Measurements from ENCODE around the gene MARVELD1. TPM values are rescaled to one million over a fixed set of nuclear protein-coding genes. Genes with fewer than 3 reads are reported as not detected.

MARVELD1 gene
- total RNA-seq, 4 donors from 2014 or later = 25.8 to 36.7 (median 31.0) TPM

GRCh38 chr10:97764519-97764931 lies 51.0 kb downstream of the MARVELD1 start:
- Histone ChIP-seq H3K27ac (no peak overlapping the region), H3K9me3 (no peaks in the 10 kb centered on the region), H3K4me3 (no peak overlapping the region), H3K27me3 (peaks cover 10% of the 10 kb centered on the region), H3K36me3 (peaks cover 26% of the 10 kb centered on the region), H3K4me1 (peaks cover 4% of the 10 kb centered on the region)
- no peak for DNase-seq (ENCODE audit: low spot score in 2 of 2)
- 81% methylated on average over 7 of the region's 7 CpGs for whole genome bisulfite sequencing
- no peak for TF ChIP-seq POLR2A (IDR thresholded peaks at IDR 0.05)
- TF ChIP-seq POLR2AphosphoS5 (IDR thresholded peaks at IDR 0.05) = no peak
- TF ChIP-seq EP300 (IDR thresholded peaks at IDR 0.05) = no peak
- TF ChIP-seq, protein P1, sequence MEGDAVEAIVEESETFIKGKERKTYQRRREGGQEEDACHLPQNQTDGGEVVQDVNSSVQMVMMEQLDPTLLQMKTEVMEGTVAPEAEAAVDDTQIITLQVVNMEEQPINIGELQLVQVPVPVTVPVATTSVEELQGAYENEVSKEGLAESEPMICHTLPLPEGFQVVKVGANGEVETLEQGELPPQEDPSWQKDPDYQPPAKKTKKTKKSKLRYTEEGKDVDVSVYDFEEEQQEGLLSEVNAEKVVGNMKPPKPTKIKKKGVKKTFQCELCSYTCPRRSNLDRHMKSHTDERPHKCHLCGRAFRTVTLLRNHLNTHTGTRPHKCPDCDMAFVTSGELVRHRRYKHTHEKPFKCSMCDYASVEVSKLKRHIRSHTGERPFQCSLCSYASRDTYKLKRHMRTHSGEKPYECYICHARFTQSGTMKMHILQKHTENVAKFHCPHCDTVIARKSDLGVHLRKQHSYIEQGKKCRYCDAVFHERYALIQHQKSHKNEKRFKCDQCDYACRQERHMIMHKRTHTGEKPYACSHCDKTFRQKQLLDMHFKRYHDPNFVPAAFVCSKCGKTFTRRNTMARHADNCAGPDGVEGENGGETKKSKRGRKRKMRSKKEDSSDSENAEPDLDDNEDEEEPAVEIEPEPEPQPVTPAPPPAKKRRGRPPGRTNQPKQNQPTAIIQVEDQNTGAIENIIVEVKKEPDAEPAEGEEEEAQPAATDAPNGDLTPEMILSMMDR (IDR thresholded peaks at IDR 0.05) = no peak

- peaks cover 19% of the 10 kb centered on the region for H3K36me3 ChIP-seq
- TF ChIP-seq EP300 (IDR thresholded peaks at IDR 0.05) (no peak), POLR2AphosphoS5 (IDR thresholded peaks at IDR 0.05) (no peak), POLR2A (IDR thresholded peaks at IDR 0.05) (no peak)
- TF ChIP-seq, protein P1 (IDR thresholded peaks at IDR 0.05) = no peak
- H3K4me3 ChIP-seq = no peak overlapping the region
- no peak overlapping the region for H3K27ac ChIP-seq
- WGBS = 86% methylated on average over 14 of the region's 15 CpGs
- H3K9me3 ChIP-seq = no peaks in the 10 kb centered on the region
- H3K27me3 ChIP-seq = peaks cover 17% of the 10 kb centered on the region
- DNase-seq (ENCODE audit: low spot score in 2 of 2) = no peak
- no peaks in the 10 kb centered on the region for H3K4me1 ChIP-seq
Observed at GRCh38 chr10:97765201-97765600, 51.7 kb downstream of the MARVELD1 start.

DNA sequence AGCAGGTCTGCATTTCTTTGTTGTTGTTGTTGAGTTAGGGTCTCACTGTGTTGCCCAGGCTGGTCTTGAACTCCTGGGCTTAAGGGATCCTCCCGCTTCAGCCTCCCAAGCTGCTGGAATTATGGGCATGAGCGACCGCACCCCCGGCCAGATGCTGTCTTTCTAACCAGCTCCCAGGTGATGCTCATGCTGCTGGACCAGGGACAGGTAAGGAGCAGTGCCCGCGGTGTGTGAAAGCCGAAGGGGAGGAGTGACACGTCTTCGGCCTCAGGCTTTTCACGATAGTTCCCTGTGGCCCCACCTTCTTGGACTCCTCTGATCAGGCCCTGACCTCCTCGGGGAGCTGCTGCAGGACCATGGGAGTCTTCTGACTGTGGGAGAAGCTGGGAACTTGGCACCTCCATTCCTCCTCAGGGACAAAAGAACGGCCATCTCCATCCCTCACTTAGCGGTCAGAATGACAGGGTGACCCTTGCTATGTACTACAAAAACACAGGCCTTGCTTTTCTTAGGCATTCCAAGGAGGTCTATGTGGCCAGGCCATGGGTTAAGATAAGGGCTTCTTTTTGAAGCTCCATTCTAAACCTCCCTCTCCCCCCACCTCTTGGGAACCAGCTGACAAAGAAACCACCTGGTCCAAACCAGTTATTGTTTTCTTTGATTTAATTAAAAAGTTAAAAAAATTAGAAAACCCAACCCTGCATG lies 52.7 kb downstream of the MARVELD1 start:
- TF ChIP-seq POLR2AphosphoS5 (IDR thresholded peaks at IDR 0.05) = no peak
- no peak for TF ChIP-seq EP300 (IDR thresholded peaks at IDR 0.05)
- TF ChIP-seq, protein P1 (IDR thresholded peaks at IDR 0.05) = no peak
- no peak for TF ChIP-seq POLR2A (IDR thresholded peaks at IDR 0.05)

DNA sequence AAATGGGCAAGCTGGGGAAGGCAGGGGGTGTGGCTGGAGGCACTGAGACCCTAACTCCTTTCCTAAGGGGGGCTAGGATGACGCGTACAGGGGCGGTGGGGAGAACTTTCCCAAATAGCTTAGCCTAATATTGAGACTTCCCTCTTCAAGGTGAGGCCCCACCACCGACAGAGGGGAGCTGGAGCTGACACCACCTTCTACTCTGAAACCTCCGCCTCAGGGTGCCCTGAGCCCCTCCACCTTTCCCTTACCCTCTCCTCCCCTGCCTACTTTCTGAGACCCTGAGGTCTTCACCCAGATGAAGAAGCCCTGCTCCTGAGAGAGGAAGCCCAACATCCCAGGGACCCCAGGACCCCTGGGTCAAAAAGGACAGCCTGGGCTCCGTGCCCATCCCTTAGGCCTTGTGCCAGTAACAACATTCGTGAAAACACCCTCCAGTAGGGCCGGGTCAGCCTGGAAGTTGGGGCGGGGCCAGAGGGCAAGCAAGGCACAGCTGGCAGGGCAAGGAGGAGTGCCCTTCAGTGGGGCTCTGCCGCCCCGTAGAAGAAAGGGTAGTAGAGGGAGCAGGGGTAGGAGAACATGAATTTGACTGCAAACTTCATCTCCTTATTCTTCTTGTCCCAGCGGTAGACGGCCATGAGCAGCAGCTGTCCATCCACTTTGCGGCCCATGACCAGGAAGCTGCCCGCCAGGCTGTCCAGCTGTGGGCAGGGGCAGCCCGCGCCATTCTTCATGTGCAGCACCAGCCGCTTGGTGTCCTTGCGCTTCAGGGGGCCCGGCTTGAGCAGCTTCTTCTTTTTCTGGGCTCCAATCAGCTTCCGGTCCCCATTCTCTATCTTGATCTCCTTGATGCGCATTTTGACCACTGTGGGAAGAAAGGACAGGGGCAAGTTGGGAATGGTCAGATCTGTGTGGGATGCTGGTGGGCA lies 53.7 kb downstream of the MARVELD1 start:
- no peak overlapping the region for H3K4me3 ChIP-seq
- TF ChIP-seq POLR2A (IDR thresholded peaks at IDR 0.05) = no peak
- TF ChIP-seq POLR2AphosphoS5 (IDR thresholded peaks at IDR 0.05) = no peak
- TF ChIP-seq, protein P1 (IDR thresholded peaks at IDR 0.05) = no peak
- no peak for TF ChIP-seq EP300 (IDR thresholded peaks at IDR 0.05)
- peaks cover 13% of the 10 kb centered on the region for H3K4me1 ChIP-seq
- peaks cover 2% of the 10 kb centered on the region for H3K36me3 ChIP-seq
- no peak overlapping the region for H3K27ac ChIP-seq
- no peaks in the 10 kb centered on the region for H3K9me3 ChIP-seq
- H3K27me3 ChIP-seq = peaks cover 38% of the 10 kb centered on the region
- WGBS = 87% methylated on average over 22 of the region's 22 CpGs
- no peak for DNase-seq (ENCODE audit: low spot score in 2 of 2)

More for the DNA sequence above, 52.7 kb downstream of the MARVELD1 start:
- Histone ChIP-seq H3K9me3 (no peaks in the 10 kb centered on the region), H3K27ac (no peak overlapping the region), H3K36me3 (peaks cover 9% of the 10 kb centered on the region), H3K4me3 (no peak overlapping the region), H3K4me1 (peaks cover 5% of the 10 kb centered on the region), H3K27me3 (peaks cover 28% of the 10 kb centered on the region)
- 80% methylated on average over 8 of the region's 13 CpGs for WGBS
- DNase-seq (ENCODE audit: low spot score in 2 of 2) = no peak

Other genes starting within 250 kb of the MARVELD1 start
- gene MMS19, start 215.3 kb upstream of the MARVELD1 start, total RNA-seq = 100 to 1,000 TPM; 111 to 238 (median 118) TPM
- gene UBTD1, start 214.8 kb upstream of the MARVELD1 start, total RNA-seq = 10 to 100 TPM; 15.2 to 50.8 (median 36.4) TPM
- gene ANKRD2, start 141.0 kb upstream of the MARVELD1 start, total RNA-seq = 1 to 10 TPM in 2 of 4 donors, under 1 TPM in 1, not detected in 1; 0.45 to 2.5 (median 2.0) TPM
- gene HOGA1, start 129.3 kb upstream of the MARVELD1 start, total RNA-seq = 1 to 10 TPM in 3 of 4 donors, under 1 TPM in 1; 0.80 to 6.2 (median 4.0) TPM
- not detected for gene C10orf62, start 124.0 kb upstream of the MARVELD1 start, total RNA-seq
- 1 to 10 TPM; 1.3 to 5.6 (median 2.4) TPM for gene MORN4, start 80.2 kb upstream of the MARVELD1 start, total RNA-seq
- 10 to 100 TPM; 13.2 to 24.0 (median 20.9) TPM for gene PI4K2A, start 73.1 kb upstream of the MARVELD1 start, total RNA-seq
- 100 to 1,000 TPM; 118 to 178 (median 142) TPM for gene AVPI1, start 26.5 kb upstream of the MARVELD1 start, total RNA-seq
- gene ZFYVE27, start 23.4 kb downstream of the MARVELD1 start, total RNA-seq = 10 to 100 TPM; 25.8 to 60.5 (median 39.6) TPM
- 1 to 10 TPM in 3 of 4 donors, under 1 TPM in 1; 0.91 to 2.2 (median 1.0) TPM for gene SFRP5, start 58.3 kb downstream of the MARVELD1 start, total RNA-seq
- 10 to 100 TPM; 12.0 to 27.9 (median 19.4) TPM for gene GOLGA7B, start 136.1 kb downstream of the MARVELD1 start, total RNA-seq

All from suprapubic skin (tissue), 4 donors.